Erythroblast (primary cell): ENCODE measurements around the gene TRAM2.

Source experiments
- DNase-seq, 2 experiments: peaks; one replicate each; lab custom pipeline; 2025; lab: John Stamatoyannopoulos, UW
- GATA1 ChIP-seq: IDR thresholded peaks from 2 replicates; pipeline ENCODE4 v1.6.1; 2011; ENCODE audit warnings: low read depth, mild to moderate bottlenecking, control low read depth, low read length, moderate library complexity
- POLR2A ChIP-seq: IDR thresholded peaks from 2 replicates; pipeline ENCODE4 v1.6.1; 2011; ENCODE audit warnings: mild to moderate bottlenecking, low read length

Gene TRAM2

GRCh38 chr6:52570291-52570700, 6.6 kb downstream of the TRAM2 start:
- no peak for DNase-seq
- TF ChIP-seq GATA1, result no peak
- no peak for TF ChIP-seq POLR2A

GRCh38 chr6:52568320-52568719, 8.5 kb downstream of the TRAM2 start:
- DNase-seq, result no peak
- no peak for TF ChIP-seq GATA1
- TF ChIP-seq POLR2A, result no peak

- no peak for DNase-seq
Observed at GRCh38 chr6:52566853-52567279, 10.0 kb downstream of the TRAM2 start.

GRCh38 chr6:52566201-52566600, 10.7 kb downstream of the TRAM2 start:
- DNase-seq, result no peak
- TF ChIP-seq GATA1 (no peak), POLR2A (no peak)

More at GRCh38 chr6:52566853-52567279, 10.0 kb downstream of the TRAM2 start:
- no peak for TF ChIP-seq GATA1
- TF ChIP-seq POLR2A, result no peak

- TF ChIP-seq POLR2A (no peak), GATA1 (no peak)
- no peak for DNase-seq
Observed at GRCh38 chr6:52564856-52565255, 12.0 kb downstream of the TRAM2 start.

GRCh38 chr6:52562911-52563310, 13.9 kb downstream of the TRAM2 start:
- peak in 1 of 2 experiments; percentile 8 for DNase-seq
- TF ChIP-seq POLR2A (no peak), GATA1 (no peak)

GRCh38 chr6:52560462-52560861, 16.4 kb downstream of the TRAM2 start:
- no peak for TF ChIP-seq POLR2A
- no peak for TF ChIP-seq GATA1

GRCh38 chr6:52558266-52559000, 18.4 kb downstream of the TRAM2 start:
- DNase-seq, result no peak
- no peak for TF ChIP-seq GATA1
- no peak for TF ChIP-seq POLR2A

More at GRCh38 chr6:52560462-52560861, 16.4 kb downstream of the TRAM2 start:
- DNase-seq, result no peak

- DNase-seq, result peak in 1 of 2 experiments; percentile 26
Observed at GRCh38 chr6:52557389-52558265, 19.2 kb downstream of the TRAM2 start.

GRCh38 chr6:52555518-52556233, 21.2 kb downstream of the TRAM2 start:
- no peak for DNase-seq
- TF ChIP-seq GATA1, result no peak
- no peak for TF ChIP-seq POLR2A

More at GRCh38 chr6:52557389-52558265, 19.2 kb downstream of the TRAM2 start:
- no peak for TF ChIP-seq GATA1
- TF ChIP-seq POLR2A, result no peak

GRCh38 chr6:52554684-52555280, 22.1 kb downstream of the TRAM2 start:
- no peak for TF ChIP-seq GATA1
- TF ChIP-seq POLR2A, result no peak

GRCh38 chr6:52553719-52554118, 23.1 kb downstream of the TRAM2 start:
- TF ChIP-seq GATA1 (no peak), POLR2A (no peak)

More at GRCh38 chr6:52554684-52555280, 22.1 kb downstream of the TRAM2 start:
- DNase-seq, result no peak

GRCh38 chr6:52553158-52553557, 23.7 kb downstream of the TRAM2 start:
- TF ChIP-seq POLR2A (no peak), GATA1 (no peak)
- no peak for DNase-seq

More at GRCh38 chr6:52553719-52554118, 23.1 kb downstream of the TRAM2 start:
- DNase-seq, result no peak

GRCh38 chr6:52552278-52552643, 24.6 kb downstream of the TRAM2 start:
- TF ChIP-seq GATA1 (no peak), POLR2A (no peak)
- DNase-seq, result no peak
